H4 (cell line): ENCODE results near the gene PHLDB2. TPM values are rescaled to one million over a fixed set of nuclear protein-coding genes. Genes with fewer than 3 reads are reported as not detected.

Experiments used
- DNase-seq: peaks from one replicate; pipeline ENCODE4 v3.0.0-alpha.2; 2015; ENCODE audit warnings: low spot score
- total RNA-seq: library from RNA; depleted of rRNA; stranded (reverse); fragments of >200 nt; shearing (Covaris generic); gene quantifications from 2 replicates; pipeline ENCODE4 v1.2.3, GENCODE V29; 2014

Gene PHLDB2
- total RNA-seq, 1 experiment from 2014 or later = 34.7 TPM

GRCh38 chr3:111882194-111882593 is 23.1 kb downstream of the PHLDB2 start:
- DNase-seq = no peak

GRCh38 chr3:111882799-111883198 is 23.7 kb downstream of the PHLDB2 start:
- no peak for DNase-seq

GRCh38 chr3:111884411-111885018 is 25.4 kb downstream of the PHLDB2 start:
- DNase-seq = no peak

GRCh38 chr3:111885578-111885977 is 26.5 kb downstream of the PHLDB2 start:
- no peak for DNase-seq

DNA sequence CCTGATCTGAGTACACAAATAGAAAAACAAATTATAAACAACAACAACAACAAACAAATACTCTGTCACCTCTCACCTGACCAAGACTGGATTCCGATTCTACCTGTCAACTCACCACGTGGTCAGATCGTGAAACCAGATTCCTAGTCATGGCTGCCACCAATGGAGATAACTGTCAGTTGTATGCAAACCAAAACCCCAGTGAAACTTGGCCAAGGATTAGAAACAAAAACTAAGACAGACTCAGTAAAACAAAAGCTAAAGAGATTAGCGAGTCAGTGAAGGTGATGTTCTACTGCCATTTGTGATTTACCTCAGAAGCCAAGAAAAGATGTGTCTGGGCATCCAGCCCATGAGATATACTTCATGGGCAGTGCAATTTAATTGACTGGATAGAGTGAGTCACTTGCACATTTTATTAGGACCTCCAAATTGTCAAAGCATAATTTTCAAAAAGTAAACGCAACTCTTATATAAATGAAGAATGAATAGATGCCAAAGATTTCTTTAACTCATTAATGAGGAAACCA is 31.1 kb downstream of the PHLDB2 start:
- no peak for DNase-seq

DNA sequence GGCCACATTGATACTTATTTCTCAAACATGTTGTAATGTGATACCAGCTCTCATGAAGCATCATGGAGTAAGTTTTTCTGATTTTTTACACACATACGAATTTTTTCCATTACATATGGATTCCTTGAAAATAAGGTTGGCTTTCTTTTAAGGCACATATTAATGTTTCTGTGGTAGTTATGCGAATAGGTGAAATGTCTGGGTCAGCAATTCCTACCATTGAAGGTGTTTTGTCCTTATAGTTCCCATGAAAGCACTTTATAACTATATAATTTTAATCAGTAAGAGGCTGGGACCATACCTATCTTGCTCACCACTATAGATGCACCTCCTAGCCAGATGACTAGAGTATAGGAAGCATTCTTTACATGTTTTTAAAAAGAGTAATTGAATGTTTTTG is 33.0 kb downstream of the PHLDB2 start:
- no peak for DNase-seq

GRCh38 chr3:111895071-111895470 is 36.0 kb downstream of the PHLDB2 start:
- DNase-seq = peak; percentile 18

DNA sequence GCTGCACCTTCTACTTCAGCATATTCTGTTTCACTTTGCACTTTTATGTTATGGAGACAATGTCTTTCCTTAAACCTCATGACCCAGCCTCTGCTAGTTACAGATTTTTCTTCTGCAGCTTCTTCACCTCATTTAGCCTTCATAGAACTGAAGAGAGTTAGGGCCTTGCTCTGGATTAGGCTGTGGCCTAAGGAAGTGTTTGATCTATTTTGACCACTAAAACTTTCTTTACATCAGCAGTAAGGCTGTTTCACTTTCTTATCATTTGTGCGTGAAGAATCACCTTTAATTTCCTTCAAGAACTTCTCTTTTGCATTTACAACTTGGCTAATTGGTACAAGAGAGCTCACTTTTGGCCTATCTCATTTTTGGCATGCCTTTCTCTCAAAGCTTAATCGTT is 40.9 kb downstream of the PHLDB2 start:
- DNase-seq = no peak

DNA sequence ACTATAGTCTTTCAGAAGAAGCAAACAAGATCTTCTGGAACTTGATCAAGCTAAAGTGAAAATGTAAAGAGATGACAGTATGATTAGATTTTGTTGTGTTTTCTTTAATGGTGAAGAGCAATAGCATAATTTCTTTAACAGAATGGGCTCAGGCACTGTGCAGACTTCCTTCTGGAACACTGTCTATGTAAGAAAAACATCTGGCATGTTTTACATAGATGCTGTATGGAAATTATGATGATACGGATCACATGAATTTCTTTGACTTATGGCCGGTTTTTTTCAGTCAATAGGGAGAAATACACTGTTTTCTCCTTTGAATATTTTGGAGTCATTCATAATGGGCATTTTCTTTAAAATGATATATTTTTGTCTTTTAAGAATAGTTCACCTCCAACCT is 42.6 kb downstream of the PHLDB2 start:
- no peak for DNase-seq

DNA sequence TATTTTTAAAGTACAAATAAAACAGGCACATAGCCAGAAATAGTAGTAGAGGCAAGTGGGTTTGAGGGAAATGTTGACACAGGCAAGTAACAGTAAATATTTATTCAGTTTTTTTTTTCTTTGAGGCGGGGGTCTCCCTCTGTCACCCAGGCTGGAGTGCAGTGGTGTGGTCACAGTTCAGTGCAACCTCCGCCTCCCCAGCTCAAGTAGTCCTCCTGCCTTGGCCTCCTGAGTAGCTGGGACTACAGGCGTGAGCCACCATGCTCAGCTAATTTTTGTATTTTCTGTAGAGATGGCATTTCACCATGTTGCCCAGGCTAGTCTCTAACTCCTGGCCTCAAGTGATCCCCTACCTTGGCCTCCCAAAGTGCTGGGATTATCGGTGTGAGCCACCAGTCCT is 43.5 kb downstream of the PHLDB2 start:
- no peak for DNase-seq

GRCh38 chr3:111903067-111903511 is 44.0 kb downstream of the PHLDB2 start:
- DNase-seq = peak; percentile 28

DNA sequence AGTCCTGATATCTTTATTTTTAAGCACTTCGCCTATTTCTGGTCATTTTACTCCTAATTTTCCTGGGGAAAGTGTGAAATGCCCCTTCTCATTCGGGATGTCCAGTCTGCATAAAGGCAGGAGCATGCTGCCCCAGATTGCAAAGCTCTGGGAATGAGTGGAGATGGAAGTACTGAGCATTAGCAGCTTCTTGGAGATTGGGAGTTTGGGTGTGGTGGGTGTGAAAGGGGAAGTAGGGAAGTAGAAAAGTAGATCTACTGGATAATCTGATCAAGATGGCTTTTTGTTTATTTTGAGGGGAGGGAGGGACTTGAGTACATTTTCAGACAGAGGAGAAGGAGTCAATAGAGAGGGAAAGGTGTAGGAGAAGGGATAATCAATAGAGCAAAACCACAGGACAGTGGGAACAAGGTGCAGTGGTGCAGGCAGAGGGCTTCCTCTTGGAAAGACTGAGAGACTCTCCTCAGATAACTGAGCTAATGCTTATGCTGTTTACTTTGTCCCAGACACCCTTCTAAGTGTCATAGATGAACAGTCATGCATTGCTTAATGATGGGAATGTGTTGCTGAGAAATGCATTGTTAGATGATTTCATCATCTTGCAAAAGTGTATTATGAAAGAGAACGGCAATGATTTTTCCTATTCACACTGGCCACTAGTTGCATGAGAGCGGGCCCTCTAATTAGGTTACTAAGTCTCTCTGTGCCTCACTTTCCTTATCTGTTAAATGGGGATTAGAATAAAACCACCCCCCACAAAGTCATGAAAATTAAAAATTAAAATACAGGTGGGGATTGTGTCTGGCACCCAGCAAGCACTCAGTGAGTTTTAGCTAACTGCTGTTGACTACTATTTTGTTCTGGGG is 45.5 kb downstream of the PHLDB2 start:
- DNase-seq = peak; percentile 82

DNA sequence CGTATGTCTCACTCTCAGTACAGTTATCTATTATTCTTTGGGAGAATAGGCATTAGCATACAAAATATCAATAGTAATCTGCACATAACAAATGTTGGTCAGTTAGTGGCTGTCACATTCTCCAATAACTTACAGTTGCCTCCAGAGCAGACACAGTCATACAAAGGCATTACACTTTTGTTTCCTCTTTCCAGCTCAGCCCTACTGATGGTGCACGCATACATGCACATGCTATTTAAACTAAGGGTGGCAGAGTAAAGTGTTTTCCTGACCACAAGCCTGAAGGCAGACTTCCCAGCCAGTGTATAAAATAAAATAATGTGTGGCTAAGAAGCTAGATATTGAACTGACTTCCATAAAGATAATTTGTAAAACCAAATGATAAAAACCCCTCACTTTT is 47.6 kb downstream of the PHLDB2 start:
- DNase-seq = peak; percentile 71

DNA sequence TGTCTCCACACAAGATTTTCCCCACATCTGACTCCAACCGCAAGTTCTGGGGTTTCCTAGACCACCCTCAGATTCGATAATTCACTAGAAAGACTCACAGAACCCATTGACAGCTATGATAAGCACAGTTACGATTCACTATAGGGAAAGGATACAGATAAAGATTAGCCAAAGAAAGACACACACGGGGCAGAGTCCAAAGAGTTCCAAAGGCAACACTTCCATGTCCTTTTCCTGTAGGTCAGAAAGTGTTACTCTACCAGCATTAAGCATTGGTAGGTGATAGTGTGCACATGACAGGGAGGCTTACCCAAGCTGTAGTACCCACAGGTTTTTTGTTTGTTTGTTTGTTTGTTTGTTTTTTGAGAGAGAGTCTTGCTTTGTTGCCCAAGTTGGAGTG is 48.1 kb downstream of the PHLDB2 start:
- no peak for DNase-seq

- peak; percentile 40 for DNase-seq
These were observed 51.7 kb downstream of the PHLDB2 start for GRCh38 chr3:111910806-111911205.

DNA sequence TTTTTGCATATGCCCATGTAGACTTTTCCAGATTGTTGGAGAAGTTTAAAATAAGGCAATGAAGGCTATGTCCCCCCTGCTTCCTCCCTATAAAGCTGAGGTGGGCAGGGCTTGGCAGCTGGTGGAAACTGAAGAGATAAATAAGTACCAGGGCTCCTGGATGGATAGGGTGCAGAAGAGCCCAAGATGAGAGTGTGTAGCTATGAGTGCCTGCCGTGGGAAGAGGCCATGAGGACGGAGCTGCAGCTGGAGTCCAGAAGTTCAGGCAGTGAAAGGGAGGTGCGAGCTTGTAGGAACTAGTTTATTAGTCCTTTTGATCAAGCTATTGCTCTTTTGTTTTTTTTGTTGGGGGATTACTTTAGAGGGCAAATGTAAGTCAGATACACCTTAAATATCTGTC is 52.4 kb downstream of the PHLDB2 start:
- no peak for DNase-seq

GRCh38 chr3:111913163-111913763 is 54.2 kb downstream of the PHLDB2 start:
- DNase-seq = no peak

GRCh38 chr3:111915905-111916304 is 56.8 kb downstream of the PHLDB2 start:
- no peak for DNase-seq

GRCh38 chr3:111917300-111917699 is 58.2 kb downstream of the PHLDB2 start:
- no peak for DNase-seq

- no peak for DNase-seq
These were observed 60.5 kb downstream of the PHLDB2 start for GRCh38 chr3:111919370-111920065.

- no peak for DNase-seq
These were observed 62.1 kb downstream of the PHLDB2 start for GRCh38 chr3:111921181-111921580.
